Activated CD8-positive, alpha-beta T cell treated with anti-CD3 and anti-CD28 coated beads for 36 hours (primary cell): ENCODE results near the gene AKIRIN2. TPM values are rescaled to one million over a fixed set of nuclear protein-coding genes. Genes with fewer than 3 reads are reported as not detected.
A peak's percentile ranks its signal among the peaks of the same experiment; 100 is the strongest.
"Not testable (repeated sequence)": the region's sequence is repeated elsewhere in the genome, so short reads cannot be mapped to it uniquely, and the experiment has no call there.

ENCODE experiments used
- ATAC-seq: fragments of 200-7000 bp; cut with Tn5 transposase; one replicate; pipeline ENCODE4 v1.10.0; 2021; ENCODE audit warnings: mild to moderate bottlenecking, moderate library complexity
- CTCF ChIA-PET: fragments of 350-600 bp; sonication (Branson Sonifier 250); formaldehyde crosslinking; loops from one replicate; lab custom pipeline; 2021; ENCODE audit warnings: antibody characterized with exemption; lab: Charles Lee
- POLR2A ChIA-PET: fragments of 350-600 bp; sonication (Branson Sonifier 250); formaldehyde crosslinking; loops from one replicate; lab custom pipeline; 2021; ENCODE audit warnings: antibody characterized with exemption; lab: Charles Lee
- DNase-seq: peaks from one replicate; pipeline ENCODE4 v3.0.0-alpha.2; 2020
- H3K27ac Mint-ChIP-seq: one replicate; pipeline ENCODE4 v1.8.0; 2021; ENCODE audit warnings: mild to moderate bottlenecking, mixed read lengths
- H3K27me3 Mint-ChIP-seq: one replicate; pipeline ENCODE4 v1.8.0; 2021; ENCODE audit warnings: mixed read lengths
- H3K36me3 Mint-ChIP-seq: one replicate; pipeline ENCODE4 v1.8.0; 2021; ENCODE audit warnings: low read depth, mixed read lengths
- H3K4me1 Mint-ChIP-seq: one replicate; pipeline ENCODE4 v1.8.0; 2021; ENCODE audit warnings: low read depth, mixed read lengths
- H3K4me3 Mint-ChIP-seq: one replicate; pipeline ENCODE4 v1.8.0; 2021; ENCODE audit warnings: mild to moderate bottlenecking, moderate library complexity, mixed read lengths
- H3K9me3 Mint-ChIP-seq: one replicate; pipeline ENCODE4 v1.8.0; 2021; ENCODE audit warnings: mixed read lengths
- CTCF ChIP-seq: fragments of 200-600 bp; IDR thresholded peaks from one replicate; pipeline ENCODE4 v1.8.0; 2022; ENCODE audit warnings: antibody characterized with exemption, mild to moderate bottlenecking
- intact Hi-C: fragments of 100-400 bp; cut with micrococcal nuclease; formaldehyde crosslinking; loops from one replicate; pipeline ENCODE4 v1.10.0; 2022
- total RNA-seq, 2 experiments: library from RNA; stranded (reverse); gene quantifications; one replicate each; pipeline ENCODE4 v1.2.3, GENCODE V29; 2021

AKIRIN2 gene
- total RNA-seq, 2 experiments from 2014 or later: 42.1 to 45.6 TPM

- Mint-ChIP-seq H3K4me1 (peaks cover 12% of the 10 kb centered on the region), H3K27me3 (no peaks in the 10 kb centered on the region), H3K4me3 (no peak overlapping the region), H3K27ac (no peak overlapping the region), H3K9me3 (no peaks in the 10 kb centered on the region), H3K36me3 (no peaks in the 10 kb centered on the region)
- no peak for TF ChIP-seq CTCF
- ChIA-PET CTCF (no interaction called here), POLR2A (interaction anchor here (1.7 kb wide), 1 partner anchor 22 kb away, joined by 7 read pairs; no protein-coding TSS in a partner anchor)
- ATAC-seq (no peak), DNase-seq (no peak)
- intact Hi-C loops: no loop called here
These were observed 8.1 kb upstream of the AKIRIN2 start for GRCh38 chr6:87710090-87710489.

- H3K27me3 Mint-ChIP-seq, H3K4me3 Mint-ChIP-seq, DNase-seq, intact Hi-C loops, H3K27ac Mint-ChIP-seq, POLR2A ChIA-PET, ATAC-seq, H3K36me3 Mint-ChIP-seq, CTCF ChIA-PET, H3K9me3 Mint-ChIP-seq: not testable (repeated sequence)
- H3K4me1 Mint-ChIP-seq: peaks cover 11% of the 10 kb centered on the region
These were observed 6.8 kb upstream of the AKIRIN2 start for GRCh38 chr6:87708581-87709427.

- Mint-ChIP-seq H3K27me3 (no peaks in the 10 kb centered on the region), H3K36me3 (no peaks in the 10 kb centered on the region), H3K9me3 (no peaks in the 10 kb centered on the region), H3K27ac (no peak overlapping the region), H3K4me1 (peaks cover 16% of the 10 kb centered on the region), H3K4me3 (no peak overlapping the region)
- DNase-seq (no peak), ATAC-seq (no peak)
- TF ChIP-seq CTCF: no peak
- CTCF ChIA-PET: interaction anchor here (1.2 kb wide), 1 partner anchor 126 kb away, joined by 5 read pairs; no protein-coding TSS in a partner anchor
- POLR2A ChIA-PET: no interaction called here
- intact Hi-C loops: no loop called here
These were observed 4.3 kb upstream of the AKIRIN2 start for GRCh38 chr6:87706187-87706966.

GRCh38 chr6:87705070-87705691, 3.1 kb upstream of the AKIRIN2 start:
- ATAC-seq: peak; percentile 38
- peak; percentile 84 for DNase-seq
- Mint-ChIP-seq H3K4me3 (no peak overlapping the region), H3K4me1 (peaks cover 17% of the 10 kb centered on the region), H3K36me3 (peaks cover 8% of the 10 kb centered on the region), H3K9me3 (no peaks in the 10 kb centered on the region), H3K27ac (peak overlapping the region; percentile 68), H3K27me3 (no peaks in the 10 kb centered on the region)
- intact Hi-C loops: no loop called here
- no peak for TF ChIP-seq CTCF
- CTCF ChIA-PET: interaction anchor here (1.2 kb wide), 1 partner anchor 127 kb away, joined by 5 read pairs; no protein-coding TSS in a partner anchor
- POLR2A ChIA-PET: interaction anchor here (1.1 kb wide), 1 partner anchor 9 kb away, joined by 3 read pairs; no protein-coding TSS in a partner anchor

- POLR2A ChIA-PET: interaction anchor here (0.8 to 2.5 kb wide), 7 partner anchors 21 to 230 kb away, joined by 3 to 11 read pairs (median 9); partner anchors contain the start of genes ORC3, RARS2 and SLC35A1
- H3K27me3 Mint-ChIP-seq, DNase-seq, intact Hi-C loops, H3K9me3 Mint-ChIP-seq, ATAC-seq, CTCF ChIA-PET: not testable (repeated sequence)
- peak overlapping the region; percentile 90 for H3K27ac Mint-ChIP-seq
- peaks cover 17% of the 10 kb centered on the region for H3K36me3 Mint-ChIP-seq
- H3K4me3 Mint-ChIP-seq: peak overlapping the region; percentile 86
- H3K4me1 Mint-ChIP-seq: peaks cover 28% of the 10 kb centered on the region
These were observed 1.0 kb upstream of the AKIRIN2 start for GRCh38 chr6:87703039-87703438.
